Stomach (tissue), 9 donors: ENCODE results near the gene CUEDC1. TPM values are rescaled to one million over a fixed set of nuclear protein-coding genes. Genes with fewer than 3 reads are reported as not detected.

Source experiments
- DNase-seq, 2 donors: peaks; one replicate each; pipeline versions ENCODE4 v3.0.0 to v3.0.0-alpha.2; 2013 to 2019
- H3K27ac ChIP-seq, 5 donors: fragments of 200-600 bp in 4 of 5; sonication (generic) in 4 of 5; one replicate each; pipeline ENCODE4 v1.5.1; 2013 to 2019; ENCODE audit warnings: mild to moderate bottlenecking in 1 of 5, moderate library complexity in 1 of 5
- H3K27me3 ChIP-seq, 3 donors: fragments of 200-600 bp; sonication (generic); one replicate each; pipeline ENCODE4 v1.5.1; 2017 to 2019; ENCODE audit warnings: mixed run types in 1 of 3
- H3K36me3 ChIP-seq, 4 donors: fragments of 200-600 bp; sonication (generic); 1 replicate in 3 of 4; 2 replicates in 1 of 4; pipeline ENCODE4 v1.5.1; 2016 to 2019
- H3K4me1 ChIP-seq, 4 donors: fragments of 200-600 bp; sonication (generic); one replicate each; pipeline ENCODE4 v1.5.1; 2016 to 2019
- H3K4me3 ChIP-seq, 4 donors: fragments of 200-600 bp; sonication (generic) in 3 of 4; one replicate each; pipeline ENCODE4 v1.5.1; 2016 to 2019; ENCODE audit warnings: mild to moderate bottlenecking in 1 of 4
- H3K9me3 ChIP-seq, 4 donors: fragments of 200-600 bp; sonication (generic); one replicate each; pipeline ENCODE4 v1.5.1; 2016 to 2019
- EP300 ChIP-seq: sonication (generic); formaldehyde crosslinking; IDR thresholded peaks from one replicate; pipeline ENCODE4 v1.6.1; 2017; ENCODE audit warnings: antibody characterized with exemption
- POLR2A ChIP-seq, 4 donors: fragments of 450-650 bp; IDR thresholded peaks; one replicate each; pipeline ENCODE4 v1.6.1; 2016; ENCODE audit warnings: antibody characterized with exemption in 4 of 4, control low read depth in 2 of 4, mild to moderate bottlenecking in 1 of 4, moderate library complexity in 1 of 4
- POLR2AphosphoS5 ChIP-seq, 3 donors: sonication (generic); formaldehyde crosslinking; IDR thresholded peaks; one replicate each; pipeline ENCODE4 v1.6.1; 2016; ENCODE audit warnings: antibody characterized with exemption in 3 of 3
- WGBS, 5 donors: extraction: QIAGEN DNeasy Blood & Tissue Kit in 3 of 5; methylation state at CpG; one replicate each; pipeline versions ENCODE4 v1.1.5 to v1.1.7; 2013 to 2018; 5-methylcytosine and 5-hydroxymethylcytosine counted together
- intact Hi-C: fragments of 100-400 bp; cut with DNase I; formaldehyde crosslinking; loops from one replicate; pipeline ENCODE4 v1.15.1; 2023; ENCODE audit warnings: low total_unique reads
- polyA plus RNA-seq, 3 donors: library from polyadenylated mRNA; stranded (reverse); fragments of 200-250 nt; gene quantifications; one replicate each; pipeline ENCODE4 v1.2.3, GENCODE V29; 2013
- total RNA-seq, 5 donors: library from RNA; depleted of rRNA; stranded (reverse); fragments of >200 nt; gene quantifications; one replicate each; pipeline versions ENCODE4 v1.1.0 to v1.2.3, GENCODE V29; 2014 to 2016
- TF ChIP-seq, protein P1 (sequence below), 7 experiments: fragments of 450-650 bp in 4 of 7; fragments of 200-600 bp in 3 of 7; sonication (generic) in 3 of 7; IDR thresholded peaks; one replicate each; pipeline ENCODE4 v1.5.1; 2016 to 2019; ENCODE audit warnings: antibody characterized with exemption in 7 of 7, control low read depth in 2 of 7, mild to moderate bottlenecking in 1 of 7
- donor health status: healthy with polysubstance abuse.
- donor health status: Bipolar disorder and iron deficiency.
- donor health status: healthy.

CUEDC1 gene
- total and polyA plus RNA-seq, 8 donors = 10.5 to 111 (median 21.7) TPM

DNA sequence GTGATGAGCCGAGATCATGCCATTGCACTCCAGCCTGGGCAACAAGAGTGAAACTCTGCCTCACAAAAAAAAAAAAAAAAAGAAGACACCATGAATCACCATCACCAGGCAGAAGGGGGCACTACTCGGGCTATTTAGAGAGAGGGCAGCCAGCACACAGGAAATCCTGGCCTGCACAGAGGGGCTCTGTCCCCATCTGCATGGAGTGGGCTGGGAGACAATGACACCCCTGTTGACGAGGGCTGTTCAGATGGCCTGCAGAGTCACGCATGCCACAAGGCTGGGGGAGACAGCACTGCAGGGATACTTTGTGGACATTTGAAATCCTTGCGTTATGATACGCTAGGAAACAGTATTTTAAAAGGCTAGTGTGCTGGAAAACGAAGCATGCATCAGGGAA is 48.3 kb downstream of the CUEDC1 start:
- intact Hi-C loops = no loop called here
- no peaks in the 10 kb centered on the region for H3K27me3 ChIP-seq
- DNase-seq = peak in 1 of 2 donors; percentile 63
- TF ChIP-seq, protein P1, sequence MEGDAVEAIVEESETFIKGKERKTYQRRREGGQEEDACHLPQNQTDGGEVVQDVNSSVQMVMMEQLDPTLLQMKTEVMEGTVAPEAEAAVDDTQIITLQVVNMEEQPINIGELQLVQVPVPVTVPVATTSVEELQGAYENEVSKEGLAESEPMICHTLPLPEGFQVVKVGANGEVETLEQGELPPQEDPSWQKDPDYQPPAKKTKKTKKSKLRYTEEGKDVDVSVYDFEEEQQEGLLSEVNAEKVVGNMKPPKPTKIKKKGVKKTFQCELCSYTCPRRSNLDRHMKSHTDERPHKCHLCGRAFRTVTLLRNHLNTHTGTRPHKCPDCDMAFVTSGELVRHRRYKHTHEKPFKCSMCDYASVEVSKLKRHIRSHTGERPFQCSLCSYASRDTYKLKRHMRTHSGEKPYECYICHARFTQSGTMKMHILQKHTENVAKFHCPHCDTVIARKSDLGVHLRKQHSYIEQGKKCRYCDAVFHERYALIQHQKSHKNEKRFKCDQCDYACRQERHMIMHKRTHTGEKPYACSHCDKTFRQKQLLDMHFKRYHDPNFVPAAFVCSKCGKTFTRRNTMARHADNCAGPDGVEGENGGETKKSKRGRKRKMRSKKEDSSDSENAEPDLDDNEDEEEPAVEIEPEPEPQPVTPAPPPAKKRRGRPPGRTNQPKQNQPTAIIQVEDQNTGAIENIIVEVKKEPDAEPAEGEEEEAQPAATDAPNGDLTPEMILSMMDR (IDR thresholded peaks at IDR 0.05) = no peak
- TF ChIP-seq POLR2AphosphoS5 (IDR thresholded peaks at IDR 0.05) = no peak
- no peak for TF ChIP-seq EP300
- no peak for TF ChIP-seq POLR2A (IDR thresholded peaks at IDR 0.05)
- peaks cover 45 to 91% (median 69%) of the 10 kb centered on the region in 4 donors for H3K4me1 ChIP-seq
- no peaks in the 10 kb centered on the region for H3K36me3 ChIP-seq
- H3K9me3 ChIP-seq = no peaks in the 10 kb centered on the region
- no peak overlapping the region for H3K4me3 ChIP-seq
- peak overlapping the region in 2 of 5 donors; percentile 19 to 86 for H3K27ac ChIP-seq
- 66 to 90% (median 85%) methylated on average over 7 of the region's 7 CpGs for WGBS, 5 donors

DNA sequence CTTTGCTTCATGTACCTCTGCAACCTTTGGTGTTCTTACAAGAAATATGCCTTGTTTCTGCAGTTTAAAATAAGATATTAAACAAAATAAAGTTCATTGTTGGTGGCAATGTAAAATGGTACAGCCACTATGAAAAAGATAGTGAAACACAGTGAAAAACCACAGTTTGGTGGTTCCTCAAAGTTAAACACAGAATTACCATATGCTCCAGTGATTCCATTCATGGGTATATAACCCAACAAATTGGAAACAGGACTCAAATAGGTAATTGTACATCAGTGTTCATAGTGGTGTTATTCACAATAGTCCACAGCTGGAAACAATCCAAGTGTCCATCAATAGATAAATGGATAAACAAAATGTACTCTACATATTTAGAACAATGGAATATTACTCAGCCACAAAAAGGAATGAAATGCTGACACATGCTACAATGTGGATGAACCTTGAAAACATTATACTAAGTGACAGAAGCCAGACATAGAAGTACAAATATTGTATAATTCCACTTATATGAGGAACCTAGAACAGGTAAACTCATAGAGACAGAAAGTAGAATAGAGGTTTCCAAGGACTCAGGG is 49.2 kb downstream of the CUEDC1 start:
- no peak overlapping the region for H3K4me3 ChIP-seq
- no peaks in the 10 kb centered on the region for H3K27me3 ChIP-seq
- H3K36me3 ChIP-seq = no peaks in the 10 kb centered on the region
- peak overlapping the region in 3 of 5 donors; percentile 86 to 94 (median 91) for H3K27ac ChIP-seq
- H3K4me1 ChIP-seq = peaks cover 47 to 91% (median 69%) of the 10 kb centered on the region in 4 donors
- intact Hi-C loops = no loop called here
- TF ChIP-seq POLR2AphosphoS5 (IDR thresholded peaks at IDR 0.05) (no peak), POLR2A (IDR thresholded peaks at IDR 0.05) (no peak), EP300 (no peak)
- TF ChIP-seq, protein P1 (IDR thresholded peaks at IDR 0.05) = no peak
- no peaks in the 10 kb centered on the region for H3K9me3 ChIP-seq
- no peak for DNase-seq

DNA sequence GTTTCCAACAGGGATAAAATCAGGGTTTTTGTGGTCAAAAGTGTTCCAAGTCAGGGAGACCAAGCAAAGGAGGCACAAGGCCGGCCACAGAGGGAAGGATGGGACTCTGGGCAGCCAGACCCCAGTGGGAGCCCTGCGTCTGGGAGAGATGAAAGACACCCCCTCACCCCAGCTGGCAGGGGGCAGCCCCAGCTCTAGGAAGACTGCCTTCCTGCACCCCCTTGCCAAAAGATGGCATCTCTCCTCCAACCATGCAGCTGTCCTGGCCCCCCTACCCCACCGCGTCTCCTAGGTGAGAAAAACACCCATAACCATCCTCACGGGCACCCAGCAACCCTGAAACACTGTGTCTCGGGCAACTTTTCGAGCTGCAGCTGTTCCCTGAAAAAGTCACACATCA is 51.3 kb downstream of the CUEDC1 start:
- Histone ChIP-seq H3K27me3 (no peaks in the 10 kb centered on the region), H3K9me3 (no peaks in the 10 kb centered on the region), H3K27ac (peak overlapping the region; percentile 86 to 94 (median 91)), H3K36me3 (no peaks in the 10 kb centered on the region), H3K4me3 (no peak overlapping the region), H3K4me1 (peaks cover 67 to 93% (median 80%) of the 10 kb centered on the region in 4 donors)
- no peak for DNase-seq
- intact Hi-C loops = no loop called here
- TF ChIP-seq EP300 (no peak), POLR2A (IDR thresholded peaks at IDR 0.05) (no peak), POLR2AphosphoS5 (IDR thresholded peaks at IDR 0.05) (no peak)
- TF ChIP-seq, protein P1 (IDR thresholded peaks at IDR 0.05) = no peak
- 71 to 85% (median 78%) methylated on average over 7 of the region's 7 CpGs for WGBS, 5 donors

DNA sequence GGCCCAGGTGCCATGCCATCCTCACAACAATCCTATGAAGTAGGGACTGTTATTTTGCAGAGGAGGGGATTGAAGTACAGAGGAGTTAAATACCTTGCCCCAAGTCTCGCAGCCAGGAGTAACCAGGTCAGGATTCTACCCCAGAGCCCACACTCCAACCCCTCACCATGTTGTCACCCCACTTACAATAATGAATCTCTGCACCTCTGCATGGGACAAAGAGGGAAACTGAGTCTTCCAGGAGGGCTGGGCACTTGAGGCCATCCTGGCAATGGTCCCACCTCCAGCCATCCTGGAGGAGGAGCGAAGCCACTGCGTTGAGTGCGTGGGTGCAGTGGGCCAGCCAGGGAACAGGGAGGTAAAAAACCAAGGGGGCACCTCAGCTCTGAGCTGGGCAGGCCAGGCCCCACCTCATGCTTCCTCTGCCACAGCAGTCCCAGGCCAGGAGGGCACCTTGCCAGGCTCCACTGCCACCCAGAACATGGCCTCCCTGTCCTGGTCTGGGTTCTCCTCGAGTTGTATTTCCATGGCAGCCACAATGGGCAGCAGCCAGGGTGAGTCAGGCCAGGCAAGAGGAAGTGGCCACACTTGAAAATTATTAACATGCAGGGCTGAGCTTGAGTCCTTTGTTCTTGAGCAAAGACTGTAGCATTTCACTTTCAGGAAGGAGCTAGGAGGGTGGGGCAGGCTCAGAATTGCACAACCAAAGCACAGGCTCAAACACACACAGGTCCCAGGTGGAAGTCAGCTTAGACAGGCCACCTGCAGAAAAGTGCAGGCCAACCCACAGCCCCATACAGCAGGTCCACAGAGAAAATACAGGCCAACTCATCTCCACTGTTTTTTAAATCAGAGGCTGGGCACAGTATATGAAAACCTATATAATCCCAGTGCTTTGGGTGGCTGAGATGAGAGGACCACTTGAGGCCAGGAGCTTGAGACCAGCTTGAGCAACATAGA is 52.1 kb downstream of the CUEDC1 start:
- peak; percentile 94 to 95 for DNase-seq
- Histone ChIP-seq H3K9me3 (no peaks in the 10 kb centered on the region), H3K27me3 (no peaks in the 10 kb centered on the region), H3K4me3 (no peak overlapping the region), H3K36me3 (no peaks in the 10 kb centered on the region), H3K27ac (peak overlapping the region; percentile 86 to 94 (median 91)), H3K4me1 (peaks cover 76 to 97% (median 85%) of the 10 kb centered on the region in 4 donors)
- 33 to 50% (median 39%) methylated on average over 2 to 5 of the region's 5 CpGs for WGBS, 5 donors
- no peak for TF ChIP-seq POLR2A (IDR thresholded peaks at IDR 0.05)
- TF ChIP-seq, protein P1 (IDR thresholded peaks at IDR 0.05) = peak in 1 of 7 experiments; percentile 6
- no peak for TF ChIP-seq EP300
- TF ChIP-seq POLR2AphosphoS5 (IDR thresholded peaks at IDR 0.05) = peak; percentile 56 to 91 (median 61)
- intact Hi-C loops = no loop called here
